ENCODE measurements around the gene TRIM61. TPM values are rescaled to one million over a fixed set of nuclear protein-coding genes. Genes with fewer than 3 reads are reported as not detected.
"Not testable (repeated sequence)": the region's sequence is repeated elsewhere in the genome, so short reads cannot be mapped to it uniquely, and the experiment has no call there.

TRIM61 gene
- polyA plus RNA-seq, 3 donors, result 0.38 to 2.0 (median 1.2) TPM

GRCh38 chr4:164930647-164931046, 46.8 kb downstream of the TRIM61 start:
- no peak overlapping the region for H3K27ac ChIP-seq (ENCODE audit: low read depth, low read length)
- 90 to 95% (median 94%) methylated on average over 5 of the region's 5 CpGs for WGBS, 3 donors

GRCh38 chr4:164927101-164927500, 50.4 kb downstream of the TRIM61 start:
- WGBS, 3 donors, result 77 to 83% (median 80%) methylated on average over 2 of the region's 2 CpGs
- H3K27ac ChIP-seq (ENCODE audit: low read depth, low read length), result not testable (repeated sequence)

GRCh38 chr4:164926301-164926700, 51.2 kb downstream of the TRIM61 start:
- H3K27ac ChIP-seq (ENCODE audit: low read depth, low read length), result no peak overlapping the region
- WGBS, 3 donors, result 69 to 74% (median 71%) methylated on average over 2 of the region's 2 CpGs

- 81 to 93% (median 87%) methylated on average over 3 of the region's 3 CpGs for WGBS, 3 donors
- no peak overlapping the region for H3K27ac ChIP-seq (ENCODE audit: low read depth, low read length)
Observed at GRCh38 chr4:164924670-164925238, 52.7 kb downstream of the TRIM61 start.

GRCh38 chr4:164918956-164919355, 58.5 kb downstream of the TRIM61 start:
- WGBS, 3 donors, result 62 to 75% (median 71%) methylated on average over 3 of the region's 3 CpGs

More at GRCh38 chr4:164918956-164919355, 58.5 kb downstream of the TRIM61 start:
- no peak overlapping the region for H3K27ac ChIP-seq (ENCODE audit: low read depth, low read length)

Other genes starting within 250 kb of the TRIM61 start
- 1 to 10 TPM in 1 of 3 donors, not detected in 2; 1.0 TPM for gene SMIM31, start 223.5 kb downstream of the TRIM61 start, polyA plus RNA-seq
- gene APELA, start 100.5 kb downstream of the TRIM61 start, polyA plus RNA-seq, result not detected
- gene TRIM60, start 54.3 kb upstream of the TRIM61 start, polyA plus RNA-seq, result not detected
- not detected for gene TRIM75, start 76.2 kb upstream of the TRIM61 start, polyA plus RNA-seq
- gene TMEM192, start 135.2 kb upstream of the TRIM61 start, polyA plus RNA-seq, result 10 to 100 TPM in 2 of 3 donors, 1 to 10 TPM in 1; 7.9 to 14.0 (median 13.5) TPM
- gene KLHL2, start 229.9 kb upstream of the TRIM61 start, polyA plus RNA-seq, result 10 to 100 TPM in 2 of 3 donors, 1 to 10 TPM in 1; 5.6 to 28.3 (median 17.1) TPM

Data from adipose tissue (tissue), 3 donors.